Fibroblast of the aortic adventitia (primary cell): ENCODE measurements around the gene TRIML1. TPM values are rescaled to one million over a fixed set of nuclear protein-coding genes. Genes with fewer than 3 reads are reported as not detected.

Experiments used
- DNase-seq: peaks from one replicate; pipeline ENCODE4 v3.0.0-alpha.2; 2010; ENCODE audit warnings: low read depth
- H3K4me3 ChIP-seq: 2 replicates; pipeline ENCODE4 v1.5.1; 2011; ENCODE audit warnings: low read depth, mild to moderate bottlenecking, control low read depth, low read length, moderate library complexity
- CTCF ChIP-seq: IDR thresholded peaks from 2 replicates; pipeline ENCODE4 v1.5.1; 2011; ENCODE audit warnings: mild to moderate bottlenecking, low read length, control low read depth, inconsistent platforms; ENCODE audit not compliant: insufficient read depth
- total RNA-seq: library from RNA; depleted of rRNA; stranded (reverse); fragments of >200 nt; gene quantifications from 2 replicates; pipeline ENCODE4 v1.2.3, GENCODE V29; 2012; ENCODE audit warnings: low replicate concordance

Gene TRIML1
- total RNA-seq, 1 donor, result not detected

GRCh38 chr4:188162698-188163097 is 23.5 kb downstream of the TRIML1 start:
- no peak overlapping the region for H3K4me3 ChIP-seq
- DNase-seq, result no peak
- no peak for TF ChIP-seq CTCF

- no peak for TF ChIP-seq CTCF
- no peak for DNase-seq
- H3K4me3 ChIP-seq, result no peak overlapping the region
Measured at GRCh38 chr4:188168726-188169373, 29.6 kb downstream of the TRIML1 start.

GRCh38 chr4:188171551-188171950 is 32.3 kb downstream of the TRIML1 start:
- no peak for TF ChIP-seq CTCF
- H3K4me3 ChIP-seq, result no peak overlapping the region
- DNase-seq, result no peak

- H3K4me3 ChIP-seq, result no peak overlapping the region
- no peak for DNase-seq
- no peak for TF ChIP-seq CTCF
Measured at GRCh38 chr4:188175288-188175687, 36.0 kb downstream of the TRIML1 start.

- DNase-seq, result no peak
- no peak for TF ChIP-seq CTCF
Measured at GRCh38 chr4:188177997-188178675, 38.9 kb downstream of the TRIML1 start.

GRCh38 chr4:188178806-188179205 is 39.6 kb downstream of the TRIML1 start:
- TF ChIP-seq CTCF, result no peak
- no peak for DNase-seq

More at GRCh38 chr4:188177997-188178675, 38.9 kb downstream of the TRIML1 start:
- H3K4me3 ChIP-seq, result no peak overlapping the region

GRCh38 chr4:188187106-188187505 is 47.9 kb downstream of the TRIML1 start:
- TF ChIP-seq CTCF, result no peak

More at GRCh38 chr4:188178806-188179205, 39.6 kb downstream of the TRIML1 start:
- no peak overlapping the region for H3K4me3 ChIP-seq

More at GRCh38 chr4:188187106-188187505, 47.9 kb downstream of the TRIML1 start:
- H3K4me3 ChIP-seq, result no peak overlapping the region
- no peak for DNase-seq
